Measurements from ENCODE around the gene BID. TPM values are rescaled to one million over a fixed set of nuclear protein-coding genes. Genes with fewer than 3 reads are reported as not detected.
A peak's percentile ranks its signal among the peaks of the same experiment; 100 is the strongest.

Gene BID
- total and polyA plus RNA-seq, 10 of the 15 experiments (the other 5 are each of a cell fraction or from before 2014, with no cell fraction given), result 7.9 to 241 (median 136) TPM

DNA sequence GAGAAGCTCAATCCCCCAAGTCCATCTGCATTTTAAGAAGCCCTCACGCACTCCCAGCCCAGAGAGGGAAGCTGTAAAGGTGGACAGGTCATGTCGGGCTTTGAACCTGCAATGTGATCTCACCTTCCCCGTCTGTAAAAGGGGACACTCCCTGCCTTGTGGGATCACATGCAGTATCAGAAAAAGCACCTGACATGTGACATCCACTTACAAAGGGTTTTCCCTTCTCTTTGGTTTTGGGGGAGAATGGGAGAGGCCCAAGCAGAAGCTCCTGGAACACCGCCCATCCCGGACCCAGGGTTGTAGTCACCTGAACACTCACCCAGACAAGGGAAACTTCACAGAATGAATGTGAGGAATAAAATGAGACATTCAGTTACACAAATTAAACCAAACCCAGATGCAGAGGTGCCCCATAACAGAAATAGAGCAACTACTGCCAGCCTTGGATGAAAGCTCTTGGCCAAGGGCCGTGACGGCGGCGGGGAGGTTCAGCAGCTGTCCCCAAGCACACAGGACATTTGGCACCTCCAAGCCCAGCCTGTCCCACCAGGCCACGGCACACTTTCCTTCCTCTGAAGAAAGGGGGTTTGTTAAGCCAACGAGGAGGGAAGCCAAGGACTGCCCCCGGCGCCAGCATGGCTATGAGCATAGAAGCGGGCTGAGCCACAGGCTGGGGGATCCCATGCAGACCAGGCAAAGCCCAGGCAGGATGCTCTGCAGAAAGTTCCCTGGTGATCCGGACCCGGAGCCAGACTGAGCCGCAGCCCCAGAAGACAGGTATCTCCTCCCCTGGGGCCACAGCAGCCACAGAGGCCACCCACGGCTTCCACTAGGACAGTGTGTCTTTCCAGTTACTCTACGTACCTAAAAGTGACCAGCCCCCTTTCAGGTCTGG is 3.8 kb downstream of the BID start:
- Histone ChIP-seq H3K36me3 (ENCODE audit: control insufficient read depth in 2 of 2, insufficient read depth in 2 of 2, low read length in 1 of 2) (peaks cover 0 to 6% of the 10 kb centered on the region in 2 experiments; a peak in 2 of 4 replicates), H3K4me2 (ENCODE audit: control insufficient read depth, insufficient read depth) (peak overlapping the region; percentile 77), H3K27ac (ENCODE audit: control insufficient read depth, insufficient read depth) (no peak overlapping the region; the same call in 1 of the 2 replicates), H3K9ac (ENCODE audit: control insufficient read depth, insufficient read depth, low read length) (peak overlapping the region; percentile 46), H3K27me3 (replicated peaks in 1 of 2; ENCODE audit: control insufficient read depth in 2 of 2, insufficient read depth in 2 of 2, low read length in 1 of 2) (no peaks in the 10 kb centered on the region), H3K4me1 (ENCODE audit: control insufficient read depth, insufficient read depth, low read length) (peaks cover 42% of the 10 kb centered on the region), H4K20me1 (ENCODE audit: control insufficient read depth, insufficient read depth) (peaks cover 12% of the 10 kb centered on the region; the same call in 1 of the 2 replicates), H3K79me2 (ENCODE audit: control insufficient read depth, insufficient read depth, low read length) (peaks cover 68% of the 10 kb centered on the region), H3K9me3 (replicated peaks; ENCODE audit: control insufficient read depth, insufficient read depth, low read length) (no peaks in the 10 kb centered on the region), H3K4me3 (peak overlapping the region; percentile 83; the same call in 1 of the 2 replicates), H2AFZ (ENCODE audit: control insufficient read depth, low read depth, low read length) (no peak overlapping the region)
- intact Hi-C loops (cut with micrococcal nuclease; ENCODE audit: unreplicated experiment) (loop anchor here (10.0 kb wide), 1 partner anchor 224 kb away; no protein-coding TSS in a partner anchor), in situ Hi-C loops (cut with MboI) (no loop called here)
- TF ChIP-seq IKZF2 (IDR thresholded peaks at IDR 0.05), result peak in 1 of 2 experiments; percentile 27; a peak in 1 of 4 replicates
- TF ChIP-seq, protein P1, sequence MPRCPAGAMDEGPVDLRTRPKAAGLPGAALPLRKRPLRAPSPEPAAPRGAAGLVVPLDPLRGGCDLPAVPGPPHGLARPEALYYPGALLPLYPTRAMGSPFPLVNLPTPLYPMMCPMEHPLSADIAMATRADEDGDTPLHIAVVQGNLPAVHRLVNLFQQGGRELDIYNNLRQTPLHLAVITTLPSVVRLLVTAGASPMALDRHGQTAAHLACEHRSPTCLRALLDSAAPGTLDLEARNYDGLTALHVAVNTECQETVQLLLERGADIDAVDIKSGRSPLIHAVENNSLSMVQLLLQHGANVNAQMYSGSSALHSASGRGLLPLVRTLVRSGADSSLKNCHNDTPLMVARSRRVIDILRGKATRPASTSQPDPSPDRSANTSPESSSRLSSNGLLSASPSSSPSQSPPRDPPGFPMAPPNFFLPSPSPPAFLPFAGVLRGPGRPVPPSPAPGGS (IDR thresholded peaks at IDR 0.05; ENCODE audit: borderline replicate concordance, insufficient read depth, low read depth, low read length, poor library complexity, severe bottlenecking), result no peak
- TF ChIP-seq NFXL1 (IDR thresholded peaks at IDR 0.05; ENCODE audit: borderline replicate concordance), result no peak
- peak; percentile 22; the same call in 1 of the 2 replicates for TF ChIP-seq RUNX3 (IDR thresholded peaks at IDR 0.05; ENCODE audit: low read length)
- TF ChIP-seq, protein P2, sequence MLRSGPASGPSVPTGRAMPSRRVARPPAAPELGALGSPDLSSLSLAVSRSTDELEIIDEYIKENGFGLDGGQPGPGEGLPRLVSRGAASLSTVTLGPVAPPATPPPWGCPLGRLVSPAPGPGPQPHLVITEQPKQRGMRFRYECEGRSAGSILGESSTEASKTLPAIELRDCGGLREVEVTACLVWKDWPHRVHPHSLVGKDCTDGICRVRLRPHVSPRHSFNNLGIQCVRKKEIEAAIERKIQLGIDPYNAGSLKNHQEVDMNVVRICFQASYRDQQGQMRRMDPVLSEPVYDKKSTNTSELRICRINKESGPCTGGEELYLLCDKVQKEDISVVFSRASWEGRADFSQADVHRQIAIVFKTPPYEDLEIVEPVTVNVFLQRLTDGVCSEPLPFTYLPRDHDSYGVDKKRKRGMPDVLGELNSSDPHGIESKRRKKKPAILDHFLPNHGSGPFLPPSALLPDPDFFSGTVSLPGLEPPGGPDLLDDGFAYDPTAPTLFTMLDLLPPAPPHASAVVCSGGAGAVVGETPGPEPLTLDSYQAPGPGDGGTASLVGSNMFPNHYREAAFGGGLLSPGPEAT (IDR thresholded peaks at IDR 0.05; ENCODE audit: low read depth), result peak; percentile 49; the same call in 1 of the 2 replicates
- TF ChIP-seq RAD51 (IDR thresholded peaks at IDR 0.05), result peak; percentile 87
- TF ChIP-seq BHLHE40 (IDR thresholded peaks at IDR 0.05; ENCODE audit: borderline replicate concordance in 1 of 2, low read depth in 2 of 2, low read length in 1 of 2), result peak; percentile 46 to 72; a peak in 3 of 4 replicates
- TF ChIP-seq, protein P3, sequence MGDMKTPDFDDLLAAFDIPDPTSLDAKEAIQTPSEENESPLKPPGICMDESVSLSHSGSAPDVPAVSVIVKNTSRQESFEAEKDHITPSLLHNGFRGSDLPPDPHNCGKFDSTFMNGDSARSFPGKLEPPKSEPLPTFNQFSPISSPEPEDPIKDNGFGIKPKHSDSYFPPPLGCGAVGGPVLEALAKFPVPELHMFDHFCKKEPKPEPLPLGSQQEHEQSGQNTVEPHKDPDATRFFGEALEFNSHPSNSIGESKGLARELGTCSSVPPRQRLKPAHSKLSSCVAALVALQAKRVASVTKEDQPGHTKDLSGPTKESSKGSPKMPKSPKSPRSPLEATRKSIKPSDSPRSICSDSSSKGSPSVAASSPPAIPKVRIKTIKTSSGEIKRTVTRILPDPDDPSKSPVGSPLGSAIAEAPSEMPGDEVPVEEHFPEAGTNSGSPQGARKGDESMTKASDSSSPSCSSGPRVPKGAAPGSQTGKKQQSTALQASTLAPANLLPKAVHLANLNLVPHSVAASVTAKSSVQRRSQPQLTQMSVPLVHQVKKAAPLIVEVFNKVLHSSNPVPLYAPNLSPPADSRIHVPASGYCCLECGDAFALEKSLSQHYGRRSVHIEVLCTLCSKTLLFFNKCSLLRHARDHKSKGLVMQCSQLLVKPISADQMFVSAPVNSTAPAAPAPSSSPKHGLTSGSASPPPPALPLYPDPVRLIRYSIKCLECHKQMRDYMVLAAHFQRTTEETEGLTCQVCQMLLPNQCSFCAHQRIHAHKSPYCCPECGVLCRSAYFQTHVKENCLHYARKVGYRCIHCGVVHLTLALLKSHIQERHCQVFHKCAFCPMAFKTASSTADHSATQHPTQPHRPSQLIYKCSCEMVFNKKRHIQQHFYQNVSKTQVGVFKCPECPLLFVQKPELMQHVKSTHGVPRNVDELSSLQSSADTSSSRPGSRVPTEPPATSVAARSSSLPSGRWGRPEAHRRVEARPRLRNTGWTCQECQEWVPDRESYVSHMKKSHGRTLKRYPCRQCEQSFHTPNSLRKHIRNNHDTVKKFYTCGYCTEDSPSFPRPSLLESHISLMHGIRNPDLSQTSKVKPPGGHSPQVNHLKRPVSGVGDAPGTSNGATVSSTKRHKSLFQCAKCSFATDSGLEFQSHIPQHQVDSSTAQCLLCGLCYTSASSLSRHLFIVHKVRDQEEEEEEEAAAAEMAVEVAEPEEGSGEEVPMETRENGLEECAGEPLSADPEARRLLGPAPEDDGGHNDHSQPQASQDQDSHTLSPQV (IDR thresholded peaks at IDR 0.05), result no peak
- TF ChIP-seq ZBED1 (IDR thresholded peaks at IDR 0.05; ENCODE audit: borderline replicate concordance), result no peak
- TF ChIP-seq, protein P4, sequence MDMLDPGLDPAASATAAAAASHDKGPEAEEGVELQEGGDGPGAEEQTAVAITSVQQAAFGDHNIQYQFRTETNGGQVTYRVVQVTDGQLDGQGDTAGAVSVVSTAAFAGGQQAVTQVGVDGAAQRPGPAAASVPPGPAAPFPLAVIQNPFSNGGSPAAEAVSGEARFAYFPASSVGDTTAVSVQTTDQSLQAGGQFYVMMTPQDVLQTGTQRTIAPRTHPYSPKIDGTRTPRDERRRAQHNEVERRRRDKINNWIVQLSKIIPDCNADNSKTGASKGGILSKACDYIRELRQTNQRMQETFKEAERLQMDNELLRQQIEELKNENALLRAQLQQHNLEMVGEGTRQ (IDR thresholded peaks at IDR 0.05; ENCODE audit: borderline replicate concordance, low read depth, low read length), result peak; percentile 21; the same call in 1 of the 2 replicates
- no peak for TF ChIP-seq JUND (IDR thresholded peaks at IDR 0.05; ENCODE audit: low read depth, low read length)
- no peak for FAIRE-seq
- POLR2A ChIA-PET, result interaction anchor here (0.6 to 3.6 kb wide), 4 partner anchors 9 to 291 kb away, joined by 3 to 32 read pairs (median 3); no protein-coding TSS in a partner anchor
- SMC1A ChIA-PET (ENCODE audit: uncharacterized antibody, unreplicated experiment), result interaction anchor here (0.6 to 2.0 kb wide), 5 partner anchors 9 to 31 kb away, joined by 3 to 9 read pairs (median 5); no protein-coding TSS in a partner anchor
- no peak for DNase-seq (ENCODE audit: low read depth, low spot score)
- no peak for ATAC-seq
- no TSS peak for BruUV-seq (replicated peaks)
- 78% methylated on average over 18 of the region's 19 CpGs for WGBS (ENCODE audit: insufficient coverage, insufficient replicate concordance, low lambda C conversion rate, missing lambda C conversion rate)
- RAD21 ChIA-PET (ENCODE audit: unreplicated experiment), result interaction anchor here (1.1 to 6.1 kb wide), 5 partner anchors 10 to 211 kb away, joined by 3 to 28 read pairs (median 5); no protein-coding TSS in a partner anchor
- CTCF ChIA-PET, result interaction anchor here (0.7 to 5.1 kb wide), 8 partner anchors 8 to 761 kb away, joined by 3 to 47 read pairs (median 4); no protein-coding TSS in a partner anchor

Data from GM12878 (cell line).